GM18519 (cell line): ENCODE measurements around the gene ADAM11.
"Not testable (repeated sequence)": the region's sequence is repeated elsewhere in the genome, so short reads cannot be mapped to it uniquely, and the experiment has no call there.

Experiments used
- ATAC-seq: cut with Tn5 transposase; IDR thresholded peaks from one replicate; pipeline ENCODE4 v1.9.1; 2021; ENCODE audit warnings: mild to moderate bottlenecking, moderate library complexity; ENCODE audit not compliant: unreplicated experiment, low FRiP score

The ADAM11 gene

GRCh38 chr17:44793885-44794842 is 35.4 kb downstream of the ADAM11 start:
- ATAC-seq, result no peak

- ATAC-seq, result no peak
Observed at GRCh38 chr17:44794851-44795413, 36.1 kb downstream of the ADAM11 start.

GRCh38 chr17:44795421-44795820 is 36.6 kb downstream of the ADAM11 start:
- ATAC-seq, result no peak

- no peak for ATAC-seq
Observed at GRCh38 chr17:44795928-44796327, 37.1 kb downstream of the ADAM11 start.

- no peak for ATAC-seq
Observed at GRCh38 chr17:44796731-44797130, 37.9 kb downstream of the ADAM11 start.

- no peak for ATAC-seq
Observed at GRCh38 chr17:44797802-44798201, 39.0 kb downstream of the ADAM11 start.

- ATAC-seq, result no peak
Observed at GRCh38 chr17:44798356-44798755, 39.6 kb downstream of the ADAM11 start.

GRCh38 chr17:44801880-44802279 is 43.1 kb downstream of the ADAM11 start:
- ATAC-seq, result no peak

- no peak for ATAC-seq
Observed at GRCh38 chr17:44804302-44805089, 45.7 kb downstream of the ADAM11 start.

- ATAC-seq, result no peak
Observed at GRCh38 chr17:44807093-44807816, 48.5 kb downstream of the ADAM11 start.

- ATAC-seq, result no peak
Observed at GRCh38 chr17:44807817-44808155, 49.0 kb downstream of the ADAM11 start.

- ATAC-seq, result no peak
Observed at GRCh38 chr17:44808156-44808555, 49.4 kb downstream of the ADAM11 start.

GRCh38 chr17:44808656-44809388 is 50.0 kb downstream of the ADAM11 start:
- not testable (repeated sequence) for ATAC-seq

GRCh38 chr17:44812263-44812662 is 53.5 kb downstream of the ADAM11 start:
- ATAC-seq, result no peak

- not testable (repeated sequence) for ATAC-seq
Observed at GRCh38 chr17:44818508-44818907, 59.7 kb downstream of the ADAM11 start.

- ATAC-seq, result no peak
Observed at GRCh38 chr17:44820631-44821212, 61.9 kb downstream of the ADAM11 start.

GRCh38 chr17:44825236-44825635 is 66.4 kb downstream of the ADAM11 start:
- ATAC-seq, result not testable (repeated sequence)

GRCh38 chr17:44826123-44826790 is 67.5 kb downstream of the ADAM11 start:
- ATAC-seq, result no peak

GRCh38 chr17:44827863-44828262 is 69.1 kb downstream of the ADAM11 start:
- ATAC-seq, result no peak
